Lower leg skin (tissue), 4 donors: ENCODE measurements around the gene IKZF1. TPM values are rescaled to one million over a fixed set of nuclear protein-coding genes. Genes with fewer than 3 reads are reported as not detected.

Experiments used
- DNase-seq, 2 donors: peaks; one replicate each; pipeline ENCODE4 v3.0.0-alpha.2; 2019; ENCODE audit warnings: low spot score in 2 of 2
- H3K4me3 ChIP-seq: fragments of 200-600 bp; sonication (generic); 2 replicates; pipeline ENCODE4 v1.5.1; 2017; ENCODE audit warnings: mild to moderate bottlenecking, low read depth; ENCODE audit not compliant: poor library complexity, severe bottlenecking
- CTCF ChIP-seq, 3 donors: fragments of 450-650 bp; IDR thresholded peaks; one replicate each; pipeline ENCODE4 v1.5.1; 2016; ENCODE audit warnings: antibody characterized with exemption in 3 of 3, mild to moderate bottlenecking in 3 of 3, moderate library complexity in 2 of 3
- POLR2A ChIP-seq, 2 donors: fragments of 450-650 bp; IDR thresholded peaks; one replicate each; pipeline ENCODE4 v1.6.1; 2016 to 2017; ENCODE audit warnings: antibody characterized with exemption in 2 of 2, mild to moderate bottlenecking in 1 of 2, moderate library complexity in 1 of 2
- WGBS, 2 donors: methylation state at CpG; one replicate each; pipeline ENCODE4 v1.1.5; 2018; 5-methylcytosine and 5-hydroxymethylcytosine counted together
- intact Hi-C: fragments of 100-400 bp; cut with DNase I; formaldehyde crosslinking; loops from one replicate; pipeline ENCODE4 v1.15.0; 2023; ENCODE audit warnings: low total_unique reads
- total RNA-seq, 4 donors: library from RNA; depleted of rRNA; stranded (reverse); fragments of >200 nt; gene quantifications; one replicate each; pipeline ENCODE4 v1.1.0, GENCODE V29; 2016

The IKZF1 gene
- total RNA-seq, 4 donors from 2014 or later, result 5.3 to 10.8 (median 7.6) TPM

DNA sequence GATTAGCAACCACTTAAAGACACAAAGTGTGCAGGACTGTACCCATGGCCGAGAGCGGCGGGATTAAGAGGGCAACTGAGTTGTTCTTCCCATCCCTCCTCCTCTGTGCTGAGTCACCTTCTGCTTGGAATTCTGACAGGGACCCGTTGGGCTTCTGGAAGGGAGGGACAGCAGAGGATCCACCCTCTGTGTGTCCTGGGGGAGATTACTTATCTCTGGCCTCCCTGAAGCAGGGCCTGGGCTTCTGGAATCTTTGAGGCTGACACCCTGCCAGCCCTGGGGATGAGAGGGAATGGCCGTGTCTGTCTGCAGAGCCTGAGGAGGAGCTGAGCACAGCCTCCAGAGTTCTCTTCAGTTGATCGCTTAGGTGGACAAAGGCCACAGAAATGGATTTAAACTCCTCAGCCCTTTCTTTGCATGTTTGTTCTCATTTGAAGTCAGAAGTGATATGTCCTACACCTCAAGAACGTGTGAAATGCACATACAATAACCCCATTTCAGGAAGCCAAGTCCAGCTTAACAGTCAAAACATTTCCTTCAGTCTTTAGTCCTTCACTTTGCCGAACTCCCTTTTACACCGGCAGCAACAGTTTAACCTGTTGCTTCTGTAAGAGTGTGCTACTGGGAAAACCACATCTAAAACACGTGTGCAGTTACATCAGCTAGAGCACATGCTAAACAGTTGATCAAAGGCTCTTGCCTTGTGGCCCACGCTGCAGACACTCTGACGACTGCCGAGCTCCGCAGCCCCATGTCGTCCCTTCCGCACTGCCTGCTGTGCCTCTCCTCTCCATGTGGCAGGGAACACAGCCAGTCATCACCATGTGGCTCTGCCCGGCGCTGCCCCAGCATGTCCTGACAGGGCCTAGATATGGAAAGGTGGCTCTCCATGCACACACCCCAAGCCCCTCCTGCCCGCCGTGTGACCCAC lies 55.7 kb downstream of the IKZF1 start:
- WGBS, 2 donors, result 51 to 63% methylated on average over 20 of the region's 20 CpGs
- H3K4me3 ChIP-seq, result no peak overlapping the region
- intact Hi-C loops, result no loop called here
- TF ChIP-seq CTCF (IDR thresholded peaks at IDR 0.05), result no peak
- no peak for TF ChIP-seq POLR2A (IDR thresholded peaks at IDR 0.05)
- no peak for DNase-seq

DNA sequence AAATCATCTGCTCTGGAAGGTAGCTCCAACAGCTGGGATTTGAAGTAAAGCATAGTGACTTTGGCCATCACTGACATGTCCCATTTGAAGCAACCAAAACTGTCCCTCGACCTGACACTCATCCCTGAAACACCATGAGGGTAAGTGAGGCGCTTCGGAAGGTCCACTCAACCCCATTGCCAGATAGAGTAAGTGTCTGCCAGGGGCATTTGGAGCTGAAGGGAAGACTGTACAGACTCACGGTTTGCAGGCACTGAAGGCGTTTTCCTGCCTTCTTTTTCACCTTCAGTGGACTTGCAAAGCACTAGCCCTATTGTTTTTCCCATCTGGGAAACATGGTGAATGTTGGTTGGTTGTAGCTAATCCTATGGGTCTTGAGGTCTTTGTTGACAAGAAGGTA lies 57.6 kb downstream of the IKZF1 start:
- H3K4me3 ChIP-seq, result no peak overlapping the region
- intact Hi-C loops, result no loop called here
- WGBS, 2 donors, result 76 to 83% methylated on average over 5 of the region's 5 CpGs
- DNase-seq, result no peak
- TF ChIP-seq CTCF (IDR thresholded peaks at IDR 0.05) (no peak), POLR2A (IDR thresholded peaks at IDR 0.05) (no peak)

DNA sequence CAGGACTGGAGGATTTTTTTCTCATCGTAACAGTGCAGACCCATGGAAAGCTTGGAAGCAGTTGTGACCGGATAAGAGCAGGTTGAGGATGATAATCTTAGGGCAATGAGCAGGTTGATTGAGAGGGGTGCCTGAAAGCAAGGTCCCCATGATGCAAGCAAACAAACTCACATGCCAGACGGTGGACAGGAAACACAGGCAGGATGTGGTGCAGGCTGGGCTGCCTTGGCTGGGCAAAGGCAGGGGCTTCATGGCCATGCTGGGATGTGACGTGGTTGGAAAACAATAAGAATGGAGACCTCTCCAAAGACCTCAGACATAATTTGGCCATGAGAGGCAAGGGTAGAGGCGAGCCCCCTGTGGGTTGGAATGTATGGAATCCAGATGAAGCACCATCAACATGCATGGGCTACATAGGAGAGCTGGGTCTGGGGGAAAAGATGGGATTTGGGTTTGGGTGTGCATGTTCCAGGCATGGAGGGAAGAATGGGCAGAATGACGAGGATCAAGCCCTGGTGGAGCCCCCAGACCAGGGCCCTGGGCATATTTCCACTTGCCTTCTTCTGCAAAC lies 58.3 kb downstream of the IKZF1 start:
- no peak for TF ChIP-seq CTCF (IDR thresholded peaks at IDR 0.05)
- no peak for TF ChIP-seq POLR2A (IDR thresholded peaks at IDR 0.05)
- intact Hi-C loops, result no loop called here
- DNase-seq, result no peak
- no peak overlapping the region for H3K4me3 ChIP-seq
- WGBS, 2 donors, result 74 to 80% methylated on average over 6 of the region's 6 CpGs

DNA sequence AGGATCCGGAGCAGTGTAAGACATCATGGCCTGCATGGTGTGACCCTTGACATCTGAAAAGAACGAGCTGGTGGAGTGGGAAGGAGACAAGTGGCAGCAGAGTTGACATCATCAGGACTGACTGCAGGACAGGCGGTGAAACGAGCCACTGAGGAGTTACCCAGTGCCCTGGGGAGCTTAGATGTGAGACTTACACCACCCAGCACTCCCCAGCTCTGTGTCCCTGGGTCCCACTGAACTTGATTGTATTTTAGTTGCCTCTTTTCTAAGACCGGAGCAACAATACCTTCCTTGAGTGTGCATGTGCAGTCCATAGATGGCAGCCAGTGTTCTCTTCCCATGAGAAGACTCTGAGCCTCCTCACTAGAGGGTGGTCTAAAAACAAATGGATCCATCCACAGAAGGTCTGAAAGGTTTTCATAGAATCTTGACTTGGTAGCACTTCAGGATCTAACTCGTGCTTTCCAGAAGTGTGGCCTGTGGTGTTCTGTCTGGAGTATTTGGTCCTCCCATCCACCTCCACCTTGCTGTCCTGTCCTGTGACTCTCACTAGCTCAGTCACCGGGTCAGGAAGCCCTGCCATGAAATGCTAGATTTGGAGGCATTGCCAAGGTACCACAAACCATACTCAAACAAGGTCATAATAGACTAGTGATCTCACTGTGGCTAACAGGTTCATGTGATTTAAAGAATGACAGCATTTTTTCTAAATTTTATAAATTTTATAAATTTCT lies 59.0 kb downstream of the IKZF1 start:
- intact Hi-C loops, result no loop called here
- no peak for DNase-seq
- H3K4me3 ChIP-seq, result no peak overlapping the region
- TF ChIP-seq CTCF (IDR thresholded peaks at IDR 0.05), result no peak
- no peak for TF ChIP-seq POLR2A (IDR thresholded peaks at IDR 0.05)
- 87 to 88% methylated on average over 7 of the region's 7 CpGs for WGBS, 2 donors

DNA sequence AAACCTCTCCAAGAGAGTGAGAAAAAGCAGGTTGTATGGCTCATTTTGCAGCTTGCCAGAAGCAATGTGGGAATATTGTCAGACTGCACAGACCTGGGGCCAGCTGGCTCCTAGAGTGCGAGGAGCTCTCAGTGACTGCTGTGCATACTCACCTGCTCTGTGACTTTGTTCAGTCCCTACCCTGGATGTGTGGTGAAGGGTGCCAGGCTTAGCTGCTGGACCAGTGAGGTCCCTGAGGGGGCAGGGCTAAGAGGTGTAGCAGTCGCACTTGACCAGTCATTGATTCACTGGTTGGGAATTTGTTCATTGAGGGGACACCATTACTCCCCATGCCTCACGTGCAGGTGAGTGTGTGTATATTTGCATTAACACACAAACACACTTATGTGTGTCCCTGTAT lies 60.1 kb downstream of the IKZF1 start:
- 80 to 86% methylated on average over 3 of the region's 3 CpGs for WGBS, 2 donors
- no peak for DNase-seq
- intact Hi-C loops, result no loop called here
- no peak overlapping the region for H3K4me3 ChIP-seq
- TF ChIP-seq CTCF (IDR thresholded peaks at IDR 0.05), result no peak
- no peak for TF ChIP-seq POLR2A (IDR thresholded peaks at IDR 0.05)
